GM12878 (cell line): ENCODE measurements around the gene PGC. TPM values are rescaled to one million over a fixed set of nuclear protein-coding genes. Genes with fewer than 3 reads are reported as not detected.

Source experiments
- ATAC-seq: fragments of 200-7000 bp; cut with Tn5 transposase; 3 replicates; pipeline ENCODE4 v1.9.1; 2020; ENCODE audit warnings: mild to moderate bottlenecking, moderate library complexity
- BruUV-seq: library from RNA; stranded (reverse); fragments of 400-500 nt; replicated peaks from 2 replicates; lab custom pipeline; 2021; lab: Mats Ljungman, UMichigan
- CTCF ChIA-PET: fragments of 300-600 bp; sonication (Branson Sonifier 250); formaldehyde crosslinking; extraction: SDS; loops from one replicate; lab custom pipeline; 2021; ENCODE audit warnings: inconsistent platforms; lab: Yijun Ruan, JAX
- POLR2A ChIA-PET: fragments of 350-600 bp; formaldehyde crosslinking; extraction: SDS; loops from one replicate; lab custom pipeline; 2021; ENCODE audit warnings: inconsistent platforms; lab: Charles Lee
- RAD21 ChIA-PET: fragments of 300-600 bp; sonication (Branson Sonifier 250); formaldehyde crosslinking; loops from one replicate; lab custom pipeline; 2023; ENCODE audit warnings: antibody characterized with exemption; ENCODE audit not compliant: unreplicated experiment; lab: Charles Lee
- SMC1A ChIA-PET: fragments of 300-600 bp; sonication (Branson Sonifier 250); formaldehyde crosslinking; loops from one replicate; lab custom pipeline; 2023; ENCODE audit not compliant: unreplicated experiment, uncharacterized antibody; lab: Charles Lee
- DNase-seq: peaks from one replicate; pipeline ENCODE4 v3.0.0-alpha.2; 2011; ENCODE audit warnings: low read depth, low spot score
- FAIRE-seq: peaks from 3 replicates; lab custom pipeline; 2011; peaks lifted over from hg19 to GRCh38; lab: Jason Lieb, UNC
- H2AFZ ChIP-seq: 2 replicates; pipeline ENCODE4 v1.6.0; 2011; ENCODE audit warnings: low read depth, low read length, control low read depth; ENCODE audit not compliant: control insufficient read depth
- H3K27ac ChIP-seq: 2 replicates; pipeline ENCODE4 v1.5.1; 2011; ENCODE audit warnings: control low read depth; ENCODE audit not compliant: control insufficient read depth, insufficient read depth
- H3K27me3 ChIP-seq, 2 experiments: replicated peaks in 1 of 2; 2 replicates each; pipeline versions ENCODE4 v1.6.0 to v1.6.1; 2011; ENCODE audit warnings: low read length in 1 of 2; ENCODE audit not compliant: control insufficient read depth in 2 of 2, insufficient read depth in 2 of 2
- H3K36me3 ChIP-seq, 2 experiments: 2 replicates each; pipeline ENCODE4 v1.5.1; 2011; ENCODE audit warnings: low read length in 1 of 2; ENCODE audit not compliant: control insufficient read depth in 2 of 2, insufficient read depth in 2 of 2
- H3K4me1 ChIP-seq: 2 replicates; pipeline ENCODE4 v1.6.1; 2011; ENCODE audit warnings: mild to moderate bottlenecking, low read length, moderate library complexity, mixed read lengths; ENCODE audit not compliant: control insufficient read depth, insufficient read depth
- H3K4me2 ChIP-seq: 2 replicates; pipeline ENCODE4 v1.6.0; 2011; ENCODE audit warnings: control low read depth; ENCODE audit not compliant: control insufficient read depth, insufficient read depth
- H3K4me3 ChIP-seq: fragments of 200-600 bp; sonication (generic); 2 replicates; pipeline ENCODE4 v1.5.1; 2016
- H3K79me2 ChIP-seq: 2 replicates; pipeline ENCODE4 v1.6.0; 2011; ENCODE audit warnings: low read length; ENCODE audit not compliant: control insufficient read depth, insufficient read depth
- H3K9ac ChIP-seq: 2 replicates; pipeline ENCODE4 v1.8.0; 2011; ENCODE audit warnings: low read length, control low read depth, mixed read lengths; ENCODE audit not compliant: control insufficient read depth, insufficient read depth
- H3K9me3 ChIP-seq: replicated peaks from 3 replicates; pipeline ENCODE4 v1.5.1; 2011; ENCODE audit warnings: mild to moderate bottlenecking, low read length; ENCODE audit not compliant: control insufficient read depth, insufficient read depth
- H4K20me1 ChIP-seq: 2 replicates; pipeline ENCODE4 v1.6.0; 2011; ENCODE audit not compliant: control insufficient read depth, insufficient read depth
- ESRRA ChIP-seq: IDR thresholded peaks from 2 replicates; pipeline ENCODE4 v1.6.1; 2012; ENCODE audit warnings: mild to moderate bottlenecking, low read length, improper control_type of control experiment
- FOXK2 ChIP-seq: fragments of 450-650 bp; IDR thresholded peaks from 2 replicates; pipeline ENCODE4 v1.6.1; 2017; ENCODE audit warnings: mild to moderate bottlenecking, moderate library complexity
- HCFC1 ChIP-seq: fragments of 150-350 bp; IDR thresholded peaks from 2 replicates; pipeline ENCODE4 v1.6.1; 2014; ENCODE audit warnings: low read length
- IRF4 ChIP-seq: IDR thresholded peaks from 2 replicates; pipeline ENCODE4 v1.6.1; 2011; ENCODE audit warnings: low read depth, low read length
- KLF5 ChIP-seq: fragments of 450-650 bp; IDR thresholded peaks from 2 replicates; pipeline ENCODE4 v1.6.1; 2014; ENCODE audit warnings: mild to moderate bottlenecking; ENCODE audit not compliant: partially characterized antibody
- MXI1 ChIP-seq: fragments of 150-350 bp; IDR thresholded peaks from 2 replicates; pipeline ENCODE4 v1.6.1; 2011; ENCODE audit warnings: low read depth, mild to moderate bottlenecking, inconsistent platforms, low read length, improper control_type of control experiment
- NFIC ChIP-seq: IDR thresholded peaks from 2 replicates; pipeline ENCODE4 v1.6.1; 2012; ENCODE audit warnings: low read depth, mild to moderate bottlenecking, inconsistent platforms, low read length, moderate library complexity
- NRF1 ChIP-seq: conservative IDR thresholded peaks from 2 replicates; pipeline ENCODE4 v1.6.1; 2011; ENCODE audit warnings: mild to moderate bottlenecking, low read depth, low read length, improper control_type of control experiment
- POLR2A ChIP-seq: IDR thresholded peaks from 2 replicates; pipeline ENCODE4 v1.6.1; 2011; ENCODE audit warnings: low read depth, mild to moderate bottlenecking, low read length
- RELA ChIP-seq: fragments of 450-650 bp; IDR thresholded peaks from 2 replicates; pipeline ENCODE4 v1.8.0; 2014; ENCODE audit warnings: borderline replicate concordance; ENCODE audit not compliant: partially characterized antibody
- SMC3 ChIP-seq: IDR thresholded peaks from 2 replicates; pipeline ENCODE4 v1.6.1; 2011; ENCODE audit warnings: low read length, improper control_type of control experiment, borderline replicate concordance
- ZBED1 ChIP-seq: IDR thresholded peaks from 2 replicates; pipeline ENCODE4 v1.6.1; 2016; ENCODE audit warnings: borderline replicate concordance
- ZNF622 ChIP-seq: fragments of 450-650 bp; IDR thresholded peaks from 2 replicates; pipeline ENCODE4 v1.6.1; 2017; ENCODE audit warnings: mild to moderate bottlenecking, inconsistent platforms
- WGBS: methylation state at CpG from one replicate; pipeline ENCODE4 v1.1.6; 2016; ENCODE audit warnings: low lambda C conversion rate; ENCODE audit not compliant: insufficient replicate concordance, insufficient coverage; ENCODE audit errors: missing lambda C conversion rate; 5-methylcytosine and 5-hydroxymethylcytosine counted together
- in situ Hi-C: fragments of 300-500 bp; cut with MboI; formaldehyde crosslinking; loops from 9 replicates; pipeline ENCODE4 v1.14.3; 2018; ENCODE audit warnings: mixed read lengths
- intact Hi-C: fragments of 100-400 bp; cut with micrococcal nuclease; formaldehyde crosslinking; loops from one replicate; pipeline ENCODE4 v1.14.2; 2022; ENCODE audit not compliant: unreplicated experiment
- polyA plus RNA-seq, 11 experiments: library from polyadenylated mRNA; depleted of rRNA in 4 of 11; unstranded in 6 of 11; stranded (reverse) in 5 of 11; fragments of >200 nt; fragmentation: Nextera tagmentation in 4 of 11; fragmentation: Illumina TruSeq in 1 of 11; extraction: Ambion mirVana in 4 of 11; extraction: Trizol in 1 of 11; gene quantifications; 1 replicate in 1 of 11; 2 replicates in 10 of 11; pipeline versions ENCODE4 v1.2.1 to v1.2.3, GENCODE V29; 2011 to 2016; ENCODE audit warnings: inconsistent platforms in 2 of 11, missing spikeins in 2 of 11, low read depth in 1 of 11
- total RNA-seq, 4 experiments: library from RNA; depleted of rRNA in 3 of 4; stranded (reverse); fragments of >200 nt in 3 of 4; fragmentation: Illumina TruSeq in 1 of 4; extraction: Trizol in 1 of 4; gene quantifications; 2 replicates each; pipeline versions ENCODE4 v1.2.1 to v1.2.3, GENCODE V29; 2013 to 2021
- TF ChIP-seq, protein P1 (sequence below): fragments of 450-650 bp; IDR thresholded peaks from 2 replicates; pipeline ENCODE4 v1.6.1; 2017; ENCODE audit warnings: mild to moderate bottlenecking

The PGC gene
- total and polyA plus RNA-seq, 10 of the 15 experiments (the other 5 are each of a cell fraction or from before 2014, with no cell fraction given), result 0.26 TPM; not detected in 9

GRCh38 chr6:41709375-41709774, 37.8 kb downstream of the PGC start:
- no peak for DNase-seq
- RAD21 ChIA-PET, result interaction anchor here (0.7 to 6.3 kb wide), 6 partner anchors 7 to 316 kb away, joined by 3 to 185 read pairs (median 12); partner anchors contain the start of gene TFEB
- intact Hi-C loops (loop anchor here (5.0 to 10.0 kb wide), 2 partner anchors 68 to 335 kb away; partner anchors contain the start of gene FRS3), in situ Hi-C loops (no loop called here)
- peaks cover 52% of the 10 kb centered on the region for H3K4me1 ChIP-seq
- CTCF ChIA-PET, result interaction anchor here (0.9 to 2.1 kb wide), 5 partner anchors 8 to 24 kb away, joined by 4 to 20 read pairs (median 7); no protein-coding TSS in a partner anchor
- peaks cover 14 to 19% of the 10 kb centered on the region in 2 experiments for H3K36me3 ChIP-seq
- H3K27me3 ChIP-seq, result no peaks in the 10 kb centered on the region
- WGBS, result 98% methylated on average over 2 of the region's 2 CpGs
- no peak overlapping the region for H2AFZ ChIP-seq
- peaks cover 89% of the 10 kb centered on the region for H3K79me2 ChIP-seq
- H3K27ac ChIP-seq, result no peak overlapping the region
- FAIRE-seq, result no peak
- H3K4me2 ChIP-seq, result no peak overlapping the region; the same call in 1 of the 2 replicates
- H3K9me3 ChIP-seq, result no peaks in the 10 kb centered on the region
- H4K20me1 ChIP-seq, result no peaks in the 10 kb centered on the region; the same call in 1 of the 2 replicates
- no peak for ATAC-seq
- TF ChIP-seq SMC3 (no peak), ZNF622 (no peak), ZBED1 (no peak), NRF1 (no peak), FOXK2 (no peak), MXI1 (no peak), KLF5 (no peak), HCFC1 (no peak), RELA (no peak), ESRRA (no peak), NFIC (no peak), POLR2A (no peak), IRF4 (no peak)
- TF ChIP-seq, protein P1, sequence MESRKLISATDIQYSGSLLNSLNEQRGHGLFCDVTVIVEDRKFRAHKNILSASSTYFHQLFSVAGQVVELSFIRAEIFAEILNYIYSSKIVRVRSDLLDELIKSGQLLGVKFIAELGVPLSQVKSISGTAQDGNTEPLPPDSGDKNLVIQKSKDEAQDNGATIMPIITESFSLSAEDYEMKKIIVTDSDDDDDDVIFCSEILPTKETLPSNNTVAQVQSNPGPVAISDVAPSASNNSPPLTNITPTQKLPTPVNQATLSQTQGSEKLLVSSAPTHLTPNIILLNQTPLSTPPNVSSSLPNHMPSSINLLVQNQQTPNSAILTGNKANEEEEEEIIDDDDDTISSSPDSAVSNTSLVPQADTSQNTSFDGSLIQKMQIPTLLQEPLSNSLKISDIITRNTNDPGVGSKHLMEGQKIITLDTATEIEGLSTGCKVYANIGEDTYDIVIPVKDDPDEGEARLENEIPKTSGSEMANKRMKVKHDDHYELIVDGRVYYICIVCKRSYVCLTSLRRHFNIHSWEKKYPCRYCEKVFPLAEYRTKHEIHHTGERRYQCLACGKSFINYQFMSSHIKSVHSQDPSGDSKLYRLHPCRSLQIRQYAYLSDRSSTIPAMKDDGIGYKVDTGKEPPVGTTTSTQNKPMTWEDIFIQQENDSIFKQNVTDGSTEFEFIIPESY, result no peak
- no peak overlapping the region for H3K4me3 ChIP-seq
- H3K9ac ChIP-seq, result no peak overlapping the region
- POLR2A ChIA-PET, result interaction anchor here (6.1 kb wide), 2 partner anchors 11 to 22 kb away, joined by 180 to 210 read pairs; partner anchors contain the start of gene TFEB
- no TSS peak for BruUV-seq
- SMC1A ChIA-PET, result interaction anchor here (1.1 to 7.2 kb wide), 4 partner anchors 8 to 56 kb away, joined by 4 to 168 read pairs (median 116); no protein-coding TSS in a partner anchor
